DMS53 (cell line): ENCODE data around the gene HK2.
"Not testable (repeated sequence)": the region's sequence is repeated elsewhere in the genome, so short reads cannot be mapped to it uniquely, and the experiment has no call there.

Experiments used
- DNase-seq: peaks from one replicate; lab custom pipeline; 2025; lab: John Stamatoyannopoulos, UW

HK2 gene

GRCh38 chr2:74833418-74834233 lies at the start of gene HK2:
TSS of gene HK2 (plus strand) at chr2:74834127. CDS start at chr2:74834581, 454 bp downstream.
- DNase-seq = peak; percentile 96

- DNase-seq = no peak
These were observed 44.7 kb upstream of the HK2 start for GRCh38 chr2:74789271-74789670.

- no peak for DNase-seq
These were observed 41.6 kb upstream of the HK2 start for GRCh38 chr2:74792282-74792681.

DNA sequence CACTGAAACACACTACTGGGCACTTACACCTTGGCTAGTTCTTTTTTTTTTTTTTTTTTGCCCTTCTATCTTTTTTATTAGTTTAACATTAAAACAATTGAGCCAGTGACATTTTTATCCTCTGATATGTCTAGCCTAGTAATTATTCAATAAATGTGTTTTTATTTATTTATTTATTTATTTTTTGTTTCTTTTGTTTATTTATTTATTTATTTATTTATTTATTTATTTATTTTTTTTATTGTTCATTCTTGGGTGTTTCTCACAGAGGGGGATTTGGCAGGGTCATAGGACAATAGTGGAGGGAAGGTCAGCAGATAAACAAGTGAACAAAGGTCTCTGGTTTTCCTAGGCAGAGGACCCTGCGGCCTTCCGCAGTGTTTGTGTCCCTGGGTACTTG lies 39.0 kb upstream of the HK2 start:
- not testable (repeated sequence) for DNase-seq

- DNase-seq = no peak
These were observed 27.5 kb upstream of the HK2 start for GRCh38 chr2:74806355-74806839.

GRCh38 chr2:74806920-74807319 lies 27.0 kb upstream of the HK2 start:
- DNase-seq = no peak

- no peak for DNase-seq
These were observed 20.9 kb upstream of the HK2 start for GRCh38 chr2:74812787-74813590.

GRCh38 chr2:74814102-74814501 lies 19.8 kb upstream of the HK2 start:
- peak; percentile 65 for DNase-seq

GRCh38 chr2:74815941-74816340 lies 18.0 kb upstream of the HK2 start:
- peak; percentile 82 for DNase-seq

GRCh38 chr2:74816540-74817303 lies 17.2 kb upstream of the HK2 start:
- DNase-seq = peak; percentile 95

- DNase-seq = peak; percentile 44
These were observed 16.6 kb upstream of the HK2 start for GRCh38 chr2:74817304-74817675.

DNA sequence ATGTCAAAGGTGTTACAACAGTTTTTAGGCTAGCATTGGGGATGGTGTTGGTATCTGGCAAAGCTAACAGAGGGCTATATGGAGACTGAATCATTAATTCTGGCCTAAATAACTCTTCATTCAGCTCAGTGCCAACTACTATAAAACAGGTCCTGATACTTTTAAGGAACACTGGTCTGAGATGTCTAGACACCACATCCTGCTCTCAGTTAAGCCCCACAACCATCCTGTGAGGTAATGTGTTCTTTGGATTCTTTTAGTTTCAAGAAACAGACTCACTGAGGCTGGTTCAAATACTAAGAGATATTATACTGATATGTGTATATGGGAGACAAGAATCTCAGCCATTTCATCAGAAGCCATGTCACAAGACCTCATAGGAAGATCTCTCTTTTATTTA lies 14.2 kb upstream of the HK2 start:
- DNase-seq = no peak

GRCh38 chr2:74821177-74822126 lies 12.5 kb upstream of the HK2 start:
- DNase-seq = peak; percentile 60

GRCh38 chr2:74822771-74823566 lies 11.0 kb upstream of the HK2 start:
- DNase-seq = no peak

GRCh38 chr2:74824679-74825078 lies 9.2 kb upstream of the HK2 start:
- DNase-seq = peak; percentile 67

DNA sequence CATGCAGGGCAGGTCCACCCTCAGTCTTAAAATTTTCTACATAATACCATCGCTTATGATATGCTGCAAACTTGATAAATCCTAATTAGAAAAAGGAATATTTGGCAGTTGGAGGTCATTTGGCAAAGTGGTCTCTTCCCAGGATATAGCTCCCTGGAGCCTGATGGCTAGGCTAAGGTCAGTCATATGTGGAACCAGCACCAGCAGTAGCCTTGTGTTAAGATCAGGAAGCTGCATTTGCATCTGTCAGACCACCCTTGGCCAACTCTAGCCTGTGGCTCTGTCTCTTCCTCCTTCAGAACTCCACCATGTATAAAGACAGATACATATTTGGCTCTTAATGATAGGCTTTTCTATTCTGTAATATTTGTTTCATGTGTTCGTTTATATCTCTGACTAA lies 5.4 kb upstream of the HK2 start:
- DNase-seq = no peak

DNA sequence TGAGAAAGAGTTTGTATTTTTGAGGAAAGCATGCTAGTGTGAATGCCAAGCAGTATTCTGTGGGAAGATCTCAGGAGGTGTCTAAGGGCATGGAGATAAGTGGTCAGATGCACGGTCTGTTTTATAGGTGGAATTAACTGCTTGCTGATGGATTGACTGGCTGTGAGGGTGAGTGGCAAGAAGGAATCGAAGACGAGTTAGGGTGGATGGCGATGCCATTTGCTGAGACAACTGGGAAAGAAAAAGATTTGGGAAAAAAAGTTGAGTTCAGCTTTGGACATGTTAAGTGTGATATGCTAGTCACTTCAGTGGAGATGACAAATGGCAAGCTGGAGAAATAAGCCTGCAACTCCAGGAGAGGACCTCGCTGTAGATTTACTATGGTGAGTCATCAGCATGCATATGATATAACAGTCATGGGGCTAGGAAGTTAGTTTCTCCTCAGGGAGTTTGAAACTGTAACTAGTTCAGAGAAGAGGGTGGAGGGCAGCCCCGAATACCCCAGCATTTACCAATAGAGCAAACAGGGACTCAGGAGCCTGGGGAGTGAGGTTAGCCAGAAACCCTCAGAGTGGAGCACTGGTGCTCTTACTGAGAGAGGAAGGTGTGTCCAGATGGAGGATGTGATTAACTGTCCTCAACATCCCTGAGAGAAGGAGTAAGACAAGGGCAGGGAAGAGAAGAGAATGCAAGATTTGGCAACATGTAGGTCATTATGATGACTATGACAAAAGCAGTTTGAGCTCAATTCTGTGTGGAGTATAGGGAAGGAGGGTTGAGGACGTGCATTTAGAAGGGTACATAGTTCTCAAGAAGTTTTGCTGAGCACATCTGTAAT lies 2.0 kb upstream of the HK2 start:
- peak; percentile 56 for DNase-seq

DNA sequence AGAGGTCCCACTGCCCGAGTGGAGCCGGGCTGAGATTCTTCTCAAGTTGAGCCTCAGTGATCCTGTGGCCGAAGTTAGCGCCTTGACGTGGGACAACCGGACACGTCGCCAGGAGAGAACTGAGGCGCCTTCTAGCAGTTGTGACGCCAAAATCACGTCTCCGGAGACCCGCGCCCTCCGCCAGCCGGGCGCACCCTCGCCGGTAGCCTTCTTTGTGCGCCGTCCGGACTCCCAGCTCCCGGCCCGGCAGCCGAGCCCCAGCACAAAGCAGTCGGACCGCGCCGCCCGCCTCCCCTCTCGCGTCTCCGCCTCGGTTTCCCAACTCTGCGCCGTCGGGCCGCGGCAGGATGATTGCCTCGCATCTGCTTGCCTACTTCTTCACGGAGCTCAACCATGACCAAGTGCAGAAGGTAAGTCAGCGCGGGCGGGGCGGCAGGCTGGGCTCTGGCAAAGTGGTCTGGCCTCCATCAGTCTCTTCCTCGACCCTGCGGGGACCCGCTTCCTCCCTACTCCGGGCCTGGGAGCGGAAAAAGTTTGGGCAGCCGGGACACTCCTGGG lies 386 bp downstream of the HK2 start:
- DNase-seq = peak; percentile 82
